HFFc6 (cell line): ENCODE measurements around the gene C9orf72. TPM values are rescaled to one million over a fixed set of nuclear protein-coding genes. Genes with fewer than 3 reads are reported as not detected.

Source experiments
- DNase-seq: peaks from one replicate; pipeline ENCODE4 v3.0.0-alpha.2; 2018
- H3K27ac Mint-ChIP-seq: 2 replicates; pipeline ENCODE4 v1.8.0; 2020; ENCODE audit warnings: mild to moderate bottlenecking, mixed read lengths
- H3K27me3 Mint-ChIP-seq: 2 replicates; pipeline ENCODE4 v1.8.0; 2021; ENCODE audit warnings: mild to moderate bottlenecking, moderate library complexity, mixed read lengths; ENCODE audit not compliant: insufficient read depth
- H3K36me3 Mint-ChIP-seq: 2 replicates; pipeline ENCODE4 v1.8.0; 2021; ENCODE audit warnings: low read depth, mixed read lengths
- H3K4me1 Mint-ChIP-seq: 2 replicates; pipeline ENCODE4 v1.8.0; 2020; ENCODE audit warnings: low read depth, mixed read lengths
- H3K4me3 Mint-ChIP-seq: 2 replicates; pipeline ENCODE4 v1.8.0; 2020; ENCODE audit warnings: mild to moderate bottlenecking, moderate library complexity, mixed read lengths
- H3K9me3 Mint-ChIP-seq: 2 replicates; pipeline ENCODE4 v1.8.0; 2020; ENCODE audit warnings: mild to moderate bottlenecking, mixed read lengths
- CTCF ChIP-seq: fragments of 200-600 bp; sonication (generic); IDR thresholded peaks from 2 replicates; pipeline ENCODE4 v1.5.0; 2021; ENCODE audit warnings: antibody characterized with exemption, mild to moderate bottlenecking
- total RNA-seq, 6 experiments: library from RNA; stranded (reverse); fragmentation: NEBNext Ultra II Directional; extraction: Animal tissue kit (Norgen Biotek cat#: 25700); gene quantifications; 2 replicates in 1 of 6; 3 replicates in 5 of 6; pipeline ENCODE4 v1.2.3, GENCODE V29; 2021

C9orf72 gene
- total RNA-seq, 6 experiments from 2014 or later, result 1.4 to 3.7 (median 2.3) TPM

DNA sequence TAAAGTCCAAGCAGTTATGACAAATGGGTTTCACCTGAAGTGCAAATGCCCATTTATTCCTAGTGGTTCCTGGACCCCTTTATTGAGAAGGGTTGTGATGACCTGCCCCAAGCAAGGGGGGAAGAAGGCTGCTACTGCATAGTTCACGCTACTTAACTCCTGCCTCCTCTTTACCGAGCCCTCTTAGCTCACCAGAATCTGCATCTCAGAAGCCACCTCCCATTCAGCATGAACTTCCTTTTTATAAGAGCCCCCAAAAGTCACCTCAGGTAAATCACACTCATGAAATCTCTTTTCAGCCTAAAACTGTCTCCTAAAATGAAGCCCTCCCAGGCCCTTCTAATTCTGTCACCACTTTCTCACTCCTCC, 26.6 kb upstream of the C9orf72 start:
- Mint-ChIP-seq H3K9me3 (no peaks in the 10 kb centered on the region), H3K27me3 (no peaks in the 10 kb centered on the region; the same call in 1 of the 2 replicates), H3K36me3 (no peaks in the 10 kb centered on the region), H3K4me1 (no peaks in the 10 kb centered on the region), H3K4me3 (no peak overlapping the region), H3K27ac (no peak overlapping the region)
- no peak for TF ChIP-seq CTCF
- DNase-seq, result no peak

DNA sequence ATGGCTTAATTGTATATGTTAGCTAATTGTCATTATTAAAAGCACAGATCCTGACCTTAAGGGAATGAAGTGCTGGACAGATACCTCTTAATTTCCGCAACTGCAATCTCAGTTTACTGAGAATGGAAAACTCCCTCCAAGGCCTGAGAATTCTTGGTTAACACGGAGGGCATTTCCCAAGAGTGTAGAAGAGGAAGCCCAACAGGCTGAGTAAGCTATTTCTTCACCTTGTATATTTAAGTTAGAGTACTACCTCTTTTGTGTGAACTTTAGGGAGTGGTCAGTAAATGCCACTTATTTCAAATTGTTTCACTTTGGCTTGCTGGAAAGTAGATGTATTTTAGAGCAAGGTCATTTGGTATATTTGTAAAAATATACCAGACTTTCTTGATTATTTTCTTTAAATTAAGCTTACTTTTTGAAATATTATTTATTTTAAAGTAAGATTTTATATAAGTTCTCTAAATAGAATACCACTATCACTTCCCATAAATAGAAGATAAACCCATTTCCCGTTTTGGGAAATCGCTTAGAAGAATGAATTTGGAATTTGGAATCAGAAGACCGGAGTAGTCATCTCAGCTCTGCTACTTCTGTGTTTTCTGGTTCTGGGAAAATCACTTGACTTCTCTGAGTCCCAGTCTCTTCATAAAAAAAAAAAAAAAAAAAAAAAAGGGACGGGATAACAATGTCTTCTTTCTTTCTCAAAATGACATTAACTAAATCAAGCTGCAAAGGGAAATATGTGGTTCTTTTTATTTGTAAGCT, 26.0 kb upstream of the C9orf72 start:
- Mint-ChIP-seq H3K9me3 (no peaks in the 10 kb centered on the region), H3K4me1 (no peaks in the 10 kb centered on the region), H3K27me3 (no peaks in the 10 kb centered on the region; the same call in 1 of the 2 replicates), H3K27ac (no peak overlapping the region), H3K4me3 (no peak overlapping the region), H3K36me3 (no peaks in the 10 kb centered on the region)
- no peak for DNase-seq
- no peak for TF ChIP-seq CTCF

DNA sequence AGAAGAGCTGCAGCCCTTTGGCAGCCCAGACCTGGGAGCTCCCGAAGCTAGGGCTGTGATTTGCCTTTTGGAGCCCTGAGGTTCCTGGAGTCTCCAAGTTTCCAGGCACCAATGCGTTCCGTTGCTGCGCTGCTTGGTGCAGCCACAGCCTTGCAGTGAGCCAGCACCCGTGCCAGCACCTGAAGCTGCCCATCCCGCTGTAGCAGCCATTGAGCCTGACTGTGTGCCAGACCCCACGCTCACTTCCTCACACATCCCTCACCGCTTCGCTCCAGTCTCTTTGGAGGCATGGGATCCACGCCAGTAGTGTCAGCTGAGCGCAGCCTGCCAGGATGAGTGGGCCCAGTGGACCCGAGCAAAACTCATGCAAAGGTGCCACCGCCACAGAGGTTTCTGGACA, 22.5 kb upstream of the C9orf72 start:
- no peak for DNase-seq
- Mint-ChIP-seq H3K9me3 (peaks cover 2% of the 10 kb centered on the region; the same call in 1 of the 2 replicates), H3K27ac (no peak overlapping the region), H3K4me3 (no peak overlapping the region), H3K4me1 (no peaks in the 10 kb centered on the region), H3K27me3 (no peaks in the 10 kb centered on the region), H3K36me3 (no peaks in the 10 kb centered on the region)
- TF ChIP-seq CTCF, result no peak

GRCh38 chr9:27591672-27592071, 18.4 kb upstream of the C9orf72 start:
- TF ChIP-seq CTCF, result no peak
- DNase-seq, result no peak
- Mint-ChIP-seq H3K9me3 (peaks cover 7% of the 10 kb centered on the region; the same call in 1 of the 2 replicates), H3K27ac (no peak overlapping the region), H3K4me3 (no peak overlapping the region), H3K36me3 (no peaks in the 10 kb centered on the region), H3K4me1 (no peaks in the 10 kb centered on the region), H3K27me3 (no peaks in the 10 kb centered on the region; the same call in 1 of the 2 replicates)

GRCh38 chr9:27591093-27591492, 17.8 kb upstream of the C9orf72 start:
- DNase-seq, result no peak
- peaks cover 7% of the 10 kb centered on the region; the same call in 1 of the 2 replicates for H3K9me3 Mint-ChIP-seq
- no peak overlapping the region for H3K4me3 Mint-ChIP-seq
- no peaks in the 10 kb centered on the region for H3K36me3 Mint-ChIP-seq
- H3K27ac Mint-ChIP-seq, result no peak overlapping the region
- H3K27me3 Mint-ChIP-seq, result no peaks in the 10 kb centered on the region; the same call in 1 of the 2 replicates
- no peaks in the 10 kb centered on the region for H3K4me1 Mint-ChIP-seq
- TF ChIP-seq CTCF, result no peak
